LNCaP clone FGC (cell line): ENCODE measurements around the gene DHPS.

ENCODE experiments used
- DNase-seq: peaks from one replicate; pipeline ENCODE4 v3.0.0-alpha.2; 2011; ENCODE audit warnings: low read depth
- H3K4me3 ChIP-seq: 2 replicates; pipeline ENCODE4 v1.5.1; 2011; ENCODE audit warnings: mild to moderate bottlenecking, low read depth, low read length, control low read depth
- TF ChIP-seq, protein P1 (sequence below): IDR thresholded peaks from 2 replicates; pipeline ENCODE4 v1.5.1; 2012; ENCODE audit warnings: mild to moderate bottlenecking; ENCODE audit not compliant: control insufficient read depth, insufficient read depth; ENCODE audit errors: extremely low read depth

DHPS gene

GRCh38 chr19:12629215-12629614 lies 52.5 kb downstream of the DHPS start:
- no peak overlapping the region for H3K4me3 ChIP-seq
- no peak for DNase-seq
- TF ChIP-seq, protein P1, sequence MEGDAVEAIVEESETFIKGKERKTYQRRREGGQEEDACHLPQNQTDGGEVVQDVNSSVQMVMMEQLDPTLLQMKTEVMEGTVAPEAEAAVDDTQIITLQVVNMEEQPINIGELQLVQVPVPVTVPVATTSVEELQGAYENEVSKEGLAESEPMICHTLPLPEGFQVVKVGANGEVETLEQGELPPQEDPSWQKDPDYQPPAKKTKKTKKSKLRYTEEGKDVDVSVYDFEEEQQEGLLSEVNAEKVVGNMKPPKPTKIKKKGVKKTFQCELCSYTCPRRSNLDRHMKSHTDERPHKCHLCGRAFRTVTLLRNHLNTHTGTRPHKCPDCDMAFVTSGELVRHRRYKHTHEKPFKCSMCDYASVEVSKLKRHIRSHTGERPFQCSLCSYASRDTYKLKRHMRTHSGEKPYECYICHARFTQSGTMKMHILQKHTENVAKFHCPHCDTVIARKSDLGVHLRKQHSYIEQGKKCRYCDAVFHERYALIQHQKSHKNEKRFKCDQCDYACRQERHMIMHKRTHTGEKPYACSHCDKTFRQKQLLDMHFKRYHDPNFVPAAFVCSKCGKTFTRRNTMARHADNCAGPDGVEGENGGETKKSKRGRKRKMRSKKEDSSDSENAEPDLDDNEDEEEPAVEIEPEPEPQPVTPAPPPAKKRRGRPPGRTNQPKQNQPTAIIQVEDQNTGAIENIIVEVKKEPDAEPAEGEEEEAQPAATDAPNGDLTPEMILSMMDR, result no peak

- TF ChIP-seq, protein P1, result no peak
- no peak for DNase-seq
- no peak overlapping the region for H3K4me3 ChIP-seq
Measured at GRCh38 chr19:12628040-12629022, 53.3 kb downstream of the DHPS start.

DNA sequence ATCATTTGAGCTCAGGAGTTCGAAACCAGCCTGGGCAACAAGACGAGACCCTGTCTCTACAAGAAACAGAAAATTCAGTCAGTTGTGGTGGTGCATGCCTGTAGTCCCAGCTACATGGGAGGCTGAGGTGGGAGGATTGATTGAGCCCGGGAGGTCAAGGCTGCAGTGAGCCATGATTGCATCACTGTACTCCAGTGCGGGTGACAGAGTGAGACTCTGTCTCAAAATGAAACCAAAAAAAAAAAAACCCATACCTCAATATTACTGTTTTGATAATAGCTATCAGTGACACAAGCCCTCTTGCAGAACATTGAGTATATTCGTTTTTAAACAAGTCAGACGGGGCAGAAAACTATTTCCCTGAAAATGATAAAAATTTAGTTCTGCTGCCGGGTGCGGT lies 54.7 kb downstream of the DHPS start:
- no peak for DNase-seq
- TF ChIP-seq, protein P1, result no peak
- H3K4me3 ChIP-seq, result no peak overlapping the region
